Activated CD4-positive, alpha-beta T cell treated with anti-CD3 and anti-CD28 coated beads, Interleukin-2, amount 10 ng/mL, durations not matched to agents 7 days and 5 days (primary cell): ENCODE results near the gene SMPD1. TPM values are rescaled to one million over a fixed set of nuclear protein-coding genes. Genes with fewer than 3 reads are reported as not detected.

Experiments used
- total RNA-seq, 2 experiments: library from RNA; stranded (reverse); gene quantifications; one replicate each; pipeline ENCODE4 v1.2.3, GENCODE V29; 2021

Gene SMPD1
- total RNA-seq, 2 experiments from 2014 or later, result 46.1 to 53.6 TPM

Other genes with a start within 250 kb of the SMPD1 start
- gene OR52B2, start 220.1 kb upstream of the SMPD1 start, total RNA-seq, result not detected
- not detected for gene OR52W1, start 191.2 kb upstream of the SMPD1 start, total RNA-seq
- gene C11orf42, start 184.9 kb upstream of the SMPD1 start, total RNA-seq, result not detected
- 10 to 100 TPM; 22.2 to 24.5 TPM for gene FHIP1B, start 155.8 kb upstream of the SMPD1 start, total RNA-seq
- gene CNGA4, start 151.4 kb upstream of the SMPD1 start, total RNA-seq, result under 1 TPM in 1 of 2 experiments, not detected in 1; 0.17 TPM
- not detected for gene CCKBR, start 130.6 kb upstream of the SMPD1 start, total RNA-seq
- gene CAVIN3, start 70.0 kb upstream of the SMPD1 start, total RNA-seq, result 1 to 10 TPM; 1.9 to 2.7 TPM
- 10 to 100 TPM; 58.2 to 61.3 TPM for gene APBB1, start 28.6 kb downstream of the SMPD1 start, total RNA-seq
- under 1 TPM in 1 of 2 experiments, not detected in 1; 0.35 TPM for gene HPX, start 50.5 kb downstream of the SMPD1 start, total RNA-seq
- gene TRIM3, start 83.5 kb downstream of the SMPD1 start, total RNA-seq, result 1 to 10 TPM; 6.8 to 8.4 TPM
- gene ARFIP2, start 90.9 kb downstream of the SMPD1 start, total RNA-seq, result 10 to 100 TPM; 39.0 to 40.6 TPM
- 10 to 100 TPM; 25.6 to 27.0 TPM for gene TIMM10B, start 91.0 kb downstream of the SMPD1 start, total RNA-seq
- gene DNHD1, start 106.8 kb downstream of the SMPD1 start, total RNA-seq, result 10 to 100 TPM; 15.8 to 18.0 TPM
- 10 to 100 TPM; 23.0 to 27.1 TPM for gene RRP8, start 213.1 kb downstream of the SMPD1 start, total RNA-seq
- gene ILK, start 213.3 kb downstream of the SMPD1 start, total RNA-seq, result 100 to 1,000 TPM; 155 to 163 TPM
- gene TAF10, start 221.7 kb downstream of the SMPD1 start, total RNA-seq, result 100 to 1,000 TPM; 138 to 156 TPM
- 100 to 1,000 TPM in 1 of 2 experiments, 10 to 100 TPM in 1; 90.1 to 105 TPM for gene TPP1, start 228.9 kb downstream of the SMPD1 start, total RNA-seq